ENCODE results near the gene UCP3.

GRCh38 chr11:74055938-74056337 lies 47.1 kb upstream of the UCP3 start:
- TF ChIP-seq, protein P1, sequence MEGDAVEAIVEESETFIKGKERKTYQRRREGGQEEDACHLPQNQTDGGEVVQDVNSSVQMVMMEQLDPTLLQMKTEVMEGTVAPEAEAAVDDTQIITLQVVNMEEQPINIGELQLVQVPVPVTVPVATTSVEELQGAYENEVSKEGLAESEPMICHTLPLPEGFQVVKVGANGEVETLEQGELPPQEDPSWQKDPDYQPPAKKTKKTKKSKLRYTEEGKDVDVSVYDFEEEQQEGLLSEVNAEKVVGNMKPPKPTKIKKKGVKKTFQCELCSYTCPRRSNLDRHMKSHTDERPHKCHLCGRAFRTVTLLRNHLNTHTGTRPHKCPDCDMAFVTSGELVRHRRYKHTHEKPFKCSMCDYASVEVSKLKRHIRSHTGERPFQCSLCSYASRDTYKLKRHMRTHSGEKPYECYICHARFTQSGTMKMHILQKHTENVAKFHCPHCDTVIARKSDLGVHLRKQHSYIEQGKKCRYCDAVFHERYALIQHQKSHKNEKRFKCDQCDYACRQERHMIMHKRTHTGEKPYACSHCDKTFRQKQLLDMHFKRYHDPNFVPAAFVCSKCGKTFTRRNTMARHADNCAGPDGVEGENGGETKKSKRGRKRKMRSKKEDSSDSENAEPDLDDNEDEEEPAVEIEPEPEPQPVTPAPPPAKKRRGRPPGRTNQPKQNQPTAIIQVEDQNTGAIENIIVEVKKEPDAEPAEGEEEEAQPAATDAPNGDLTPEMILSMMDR (IDR thresholded peaks at IDR 0.05; ENCODE audit: insufficient read depth, low read length, poor library complexity, severe bottlenecking) = no peak
- TF ChIP-seq EZH2phosphoT487 (conservative IDR thresholded peaks at IDR 0.05; ENCODE audit: low read length) = no peak

All from SU-DHL-6 (cell line).